Kidney epithelial cell (primary cell): ENCODE results near the gene SMIM12. TPM values are rescaled to one million over a fixed set of nuclear protein-coding genes. Genes with fewer than 3 reads are reported as not detected.

ENCODE experiments used
- DNase-seq: peaks from one replicate; pipeline ENCODE4 v3.0.0-alpha.2; 2010; ENCODE audit warnings: low read depth
- H3K27me3 ChIP-seq: 2 replicates; pipeline ENCODE4 v1.6.0; 2011; ENCODE audit warnings: low read length; ENCODE audit not compliant: control insufficient read depth, insufficient read depth
- H3K36me3 ChIP-seq: 2 replicates; pipeline ENCODE4 v1.5.1; 2011; ENCODE audit warnings: low read length; ENCODE audit not compliant: control insufficient read depth, insufficient read depth
- H3K4me3 ChIP-seq: 2 replicates; pipeline ENCODE4 v1.5.1; 2011; ENCODE audit warnings: low read depth, mild to moderate bottlenecking, control low read depth, low read length
- CTCF ChIP-seq: IDR thresholded peaks from 2 replicates; pipeline ENCODE4 v1.5.1; 2011; ENCODE audit warnings: mild to moderate bottlenecking, moderate library complexity, low read length, control low read depth, inconsistent platforms; ENCODE audit not compliant: insufficient read depth, poor library complexity, severe bottlenecking
- total RNA-seq: library from RNA; depleted of rRNA; stranded (reverse); fragments of >200 nt; gene quantifications from 2 replicates; pipeline ENCODE4 v1.2.3, GENCODE V29; 2015

The SMIM12 gene
- total RNA-seq, 1 donor from 2014 or later: 37.1 TPM

DNA sequence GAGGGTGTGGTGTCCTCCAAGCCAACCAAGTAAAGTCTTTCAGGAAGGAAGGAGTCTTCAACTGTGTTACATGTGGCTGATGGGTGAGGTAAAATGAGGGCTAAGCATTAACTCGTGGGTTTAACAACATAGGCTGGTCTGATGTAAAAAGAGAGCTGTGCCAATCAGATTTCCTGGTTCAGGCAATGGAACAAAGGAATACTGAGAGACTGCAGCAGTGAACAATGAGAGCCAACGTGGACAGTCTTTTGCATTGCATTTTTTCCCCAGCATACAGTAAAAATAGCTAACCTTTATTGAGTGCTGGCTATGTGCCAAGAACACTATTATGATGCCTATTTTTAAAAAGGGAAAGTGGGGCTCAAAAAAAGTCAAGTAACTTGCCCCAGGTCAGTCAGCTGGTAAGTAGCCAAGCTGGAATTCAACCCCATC is 38.8 kb upstream of the SMIM12 start:
- Histone ChIP-seq H3K4me3 (no peak overlapping the region), H3K27me3 (peaks cover 15% of the 10 kb centered on the region), H3K36me3 (no peaks in the 10 kb centered on the region)
- no peak for TF ChIP-seq CTCF
- DNase-seq: no peak

- Histone ChIP-seq H3K27me3 (peaks cover 7% of the 10 kb centered on the region), H3K4me3 (no peak overlapping the region), H3K36me3 (no peaks in the 10 kb centered on the region)
- no peak for DNase-seq
- no peak for TF ChIP-seq CTCF
Measured at GRCh38 chr1:34896612-34897011, 37.1 kb upstream of the SMIM12 start.

GRCh38 chr1:34889705-34890104 is 30.2 kb upstream of the SMIM12 start:
- no peak for TF ChIP-seq CTCF
- DNase-seq: no peak

GRCh38 chr1:34887593-34887992 is 28.0 kb upstream of the SMIM12 start:
- Histone ChIP-seq H3K4me3 (no peak overlapping the region), H3K36me3 (no peaks in the 10 kb centered on the region), H3K27me3 (peaks cover 29% of the 10 kb centered on the region)
- no peak for TF ChIP-seq CTCF
- no peak for DNase-seq

More at GRCh38 chr1:34889705-34890104, 30.2 kb upstream of the SMIM12 start:
- Histone ChIP-seq H3K27me3 (peaks cover 16% of the 10 kb centered on the region), H3K36me3 (no peaks in the 10 kb centered on the region), H3K4me3 (no peak overlapping the region)

DNA sequence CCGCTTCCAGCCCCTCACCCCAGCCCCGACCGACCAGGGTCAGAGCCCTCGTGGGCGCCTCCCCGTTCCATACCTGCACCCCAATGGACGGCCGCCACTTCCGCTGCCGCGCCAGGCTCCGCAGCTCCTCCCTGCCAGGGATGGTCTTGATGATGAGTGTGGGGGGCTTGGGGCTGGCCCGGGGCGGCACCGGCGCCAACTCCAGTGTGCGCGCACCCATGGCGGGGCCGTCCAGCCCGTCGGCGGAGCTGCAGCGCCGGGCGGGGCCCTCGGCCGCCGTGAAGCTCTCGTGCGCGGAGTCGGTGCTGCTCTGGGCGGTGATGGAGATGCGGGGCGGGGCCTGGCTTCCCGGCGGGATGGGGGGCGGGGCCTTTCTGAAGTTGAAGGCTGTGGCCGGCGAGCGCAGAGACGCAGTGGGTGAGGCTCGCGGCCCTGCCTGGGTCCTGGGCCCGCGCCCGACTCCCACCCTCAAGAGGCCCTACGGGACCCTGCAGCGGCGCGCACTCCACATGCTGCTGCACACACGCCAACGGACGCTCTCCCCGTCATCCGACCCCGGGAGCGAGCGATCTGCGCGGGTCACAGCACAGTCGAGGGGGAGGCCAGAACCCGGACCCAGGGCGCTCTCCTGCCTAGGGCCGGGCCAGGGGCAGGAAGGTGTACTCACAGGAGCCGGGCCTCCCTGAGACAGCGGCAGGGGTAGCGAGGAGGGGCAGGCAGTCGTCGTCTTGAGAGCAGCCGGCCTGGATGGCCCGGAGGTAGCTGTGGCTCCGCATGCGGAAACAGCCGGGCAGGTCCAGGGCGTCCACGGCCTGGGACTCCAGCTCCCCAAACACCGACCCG is 26.1 kb upstream of the SMIM12 start:
- no peaks in the 10 kb centered on the region for H3K36me3 ChIP-seq
- DNase-seq: no peak
- H3K27me3 ChIP-seq: peaks cover 29% of the 10 kb centered on the region
- peak overlapping the region; percentile 23 for H3K4me3 ChIP-seq
- TF ChIP-seq CTCF: no peak

DNA sequence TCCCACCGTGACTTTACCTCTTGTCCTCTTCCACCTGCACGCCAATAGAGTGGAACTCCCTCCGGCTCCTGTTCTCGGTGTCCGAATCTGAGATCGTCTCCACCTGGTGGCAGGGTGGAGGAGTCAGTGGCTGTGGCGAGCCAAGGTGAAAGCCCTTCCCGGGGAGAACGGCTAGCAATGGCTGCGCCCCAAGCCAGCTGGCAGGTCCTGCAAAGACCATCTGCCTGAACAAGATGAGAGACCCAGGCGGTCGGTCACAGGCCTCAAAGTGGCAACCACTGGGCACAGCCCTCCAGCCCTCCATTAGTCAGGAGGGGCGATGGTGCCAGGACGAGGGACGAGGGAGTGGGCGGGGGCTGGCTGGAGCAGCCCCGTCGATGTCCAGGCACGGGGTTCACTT is 25.4 kb upstream of the SMIM12 start:
- no peak for DNase-seq
- no peaks in the 10 kb centered on the region for H3K36me3 ChIP-seq
- H3K27me3 ChIP-seq: peaks cover 29% of the 10 kb centered on the region
- no peak for TF ChIP-seq CTCF
- H3K4me3 ChIP-seq: no peak overlapping the region
